ENCODE measurements around the gene HAPLN1.
"Not testable (repeated sequence)": the region's sequence is repeated elsewhere in the genome, so short reads cannot be mapped to it uniquely, and the experiment has no call there.

The HAPLN1 gene

DNA sequence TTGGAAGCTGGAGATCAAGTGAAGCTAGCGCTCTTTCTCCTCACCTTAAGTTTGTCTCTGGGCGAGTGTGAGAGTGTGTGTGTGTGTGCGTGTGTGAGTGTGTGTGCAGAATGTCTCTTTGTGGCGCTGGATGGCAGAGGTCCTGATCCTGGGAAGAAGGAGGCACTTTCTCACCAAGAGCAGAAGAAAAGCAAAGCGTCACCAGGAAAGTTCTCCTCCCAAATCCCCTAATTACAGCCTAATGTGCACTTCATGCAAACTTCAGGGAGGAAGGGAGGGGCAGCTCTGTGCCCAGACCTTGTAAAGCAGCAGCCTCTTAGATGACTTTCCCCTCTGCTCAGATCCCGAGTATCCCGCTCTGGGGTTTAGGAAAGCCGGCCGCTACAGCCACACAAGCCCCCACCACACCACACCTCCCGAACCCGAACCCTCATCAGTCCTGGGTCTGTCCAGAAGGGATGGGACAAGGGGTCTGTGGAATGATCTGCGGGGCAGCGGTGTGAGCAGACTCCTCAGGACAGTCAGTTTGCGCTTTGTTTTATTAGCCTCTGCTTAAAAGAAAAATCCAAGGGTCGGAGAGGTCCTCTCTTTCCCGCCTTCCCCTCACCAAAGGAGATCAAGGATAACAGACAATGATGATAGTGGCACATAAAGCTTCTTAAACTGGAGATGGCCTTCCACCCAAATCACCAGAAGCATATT is at the start of gene HAPLN1:
Gene HAPLN1 (minus strand): TSS at position 20 of the 702 bp plus-strand sequence. CDS start 47,332 bp downstream, outside the sequence.
- DNase-seq = no peak

DNA sequence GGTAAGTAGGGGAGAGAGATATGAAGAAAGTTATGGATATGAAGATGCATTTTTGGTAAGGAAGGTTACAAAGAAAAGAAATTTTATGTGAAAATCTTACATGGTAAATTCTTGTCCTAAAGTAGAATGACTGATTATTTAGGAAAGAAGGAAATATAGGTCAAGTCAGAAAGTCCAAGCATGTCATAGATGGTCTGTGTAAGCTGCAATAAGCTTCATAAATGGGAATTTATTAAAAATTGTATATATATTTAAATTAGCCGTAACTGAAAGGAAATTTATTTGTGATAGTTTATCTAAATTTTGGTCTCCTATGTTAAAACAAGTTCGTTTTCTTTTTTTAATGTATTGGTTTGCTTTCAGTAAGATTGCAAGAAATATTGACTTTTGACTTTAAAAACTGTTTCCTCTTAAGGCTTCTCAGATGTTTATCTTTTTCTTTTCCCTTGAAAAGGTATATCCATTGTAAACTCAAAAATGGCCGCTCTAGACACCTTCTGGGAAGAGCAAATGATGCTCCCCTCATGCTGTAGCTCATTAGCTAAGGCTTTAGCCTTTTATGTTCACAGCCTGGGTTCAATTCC is 46.8 kb upstream of the HAPLN1 start:
- no peak for DNase-seq

DNA sequence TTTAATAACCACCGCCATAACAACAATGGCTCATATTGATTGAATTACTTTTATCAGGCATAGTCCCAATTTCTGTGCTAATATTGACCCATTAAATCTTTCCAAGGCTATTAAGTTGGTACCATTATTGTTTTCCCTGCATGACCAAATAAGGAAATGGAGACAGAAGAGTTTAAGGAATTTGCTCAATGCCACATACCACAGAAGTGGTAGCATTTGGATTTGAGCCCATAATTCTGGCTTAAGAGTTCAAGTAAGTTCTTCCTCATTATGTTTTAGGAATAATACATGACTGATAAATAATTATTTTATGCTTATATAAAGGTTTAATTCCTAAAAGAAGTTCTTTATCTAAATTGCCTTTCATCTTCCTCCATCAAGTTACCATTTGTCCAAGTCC is 43.4 kb upstream of the HAPLN1 start:
- no peak for DNase-seq

DNA sequence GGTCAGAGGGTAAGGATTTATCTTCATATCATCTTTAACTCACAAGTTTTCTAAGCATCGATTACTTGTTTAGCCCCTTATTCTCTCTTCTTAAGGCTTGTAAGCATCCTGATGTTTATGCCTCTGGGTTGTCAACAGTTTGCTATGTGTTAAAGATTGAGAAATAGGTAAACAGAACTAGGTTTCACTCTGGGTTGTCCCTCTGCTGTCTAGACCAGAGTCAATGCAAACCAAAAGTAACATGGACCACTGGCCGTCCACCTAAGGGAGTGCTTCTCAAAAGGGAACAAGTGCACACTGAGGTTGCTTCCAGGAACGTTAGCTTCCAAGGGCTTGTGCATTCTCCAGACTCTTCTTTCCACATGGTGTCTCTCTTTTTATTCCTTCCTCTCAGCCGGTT is 39.9 kb upstream of the HAPLN1 start:
- no peak for DNase-seq

DNA sequence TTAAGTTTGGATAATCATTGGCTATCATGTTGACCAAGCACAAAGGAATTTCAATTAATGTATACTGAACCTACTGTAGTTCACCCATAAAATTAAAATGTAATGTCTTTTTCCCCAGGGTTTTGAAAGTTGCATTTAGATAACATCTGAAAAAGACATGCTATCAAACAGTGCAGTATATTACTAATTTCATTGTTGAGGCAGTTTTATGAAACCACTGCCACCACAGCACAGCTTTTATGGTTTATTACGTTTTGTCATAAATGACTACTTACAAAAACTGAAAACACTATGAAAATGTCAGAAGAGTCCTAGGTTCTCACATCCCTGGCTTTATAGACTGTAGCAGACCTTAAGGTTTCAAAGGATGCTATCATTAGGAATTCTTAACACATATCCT is 32.0 kb upstream of the HAPLN1 start:
- DNase-seq = no peak

DNA sequence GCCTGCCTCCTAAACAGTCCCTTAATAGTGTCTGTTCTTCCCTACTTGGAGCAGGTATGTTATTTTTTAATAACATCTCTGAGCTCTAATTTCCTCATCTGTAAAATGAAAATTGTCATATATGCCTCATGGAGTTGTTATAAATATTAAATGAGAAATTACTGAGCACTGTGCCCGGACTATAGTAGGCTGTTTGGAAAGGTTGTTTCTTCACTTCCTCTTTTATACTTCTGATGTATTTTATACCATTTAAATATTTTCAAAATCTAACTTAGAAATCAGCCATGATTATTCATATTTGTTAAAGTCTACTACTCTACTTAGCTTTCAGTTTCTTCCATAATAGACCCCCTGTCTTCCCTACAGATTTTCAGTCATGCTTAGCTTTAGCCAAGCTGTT is 30.5 kb upstream of the HAPLN1 start:
- DNase-seq = no peak

DNA sequence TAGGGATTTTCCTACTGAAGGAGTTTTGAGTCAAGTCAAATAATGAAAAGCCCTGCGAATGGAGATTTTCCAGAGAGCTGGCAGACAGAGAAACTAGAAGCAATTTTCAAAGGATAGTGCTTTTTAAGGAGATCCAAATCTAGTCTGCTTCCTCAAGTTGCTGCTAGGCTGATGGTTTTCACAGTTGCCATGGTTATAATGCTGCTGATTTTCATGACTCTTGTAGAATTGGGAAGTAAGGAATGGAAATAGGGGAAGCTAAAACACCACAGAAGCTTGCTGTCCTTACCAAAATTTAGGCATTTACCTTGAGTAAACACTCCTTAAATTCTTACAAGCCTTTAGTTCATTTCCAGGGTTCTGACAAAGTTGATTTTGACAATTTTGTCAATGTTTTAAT is 30.1 kb upstream of the HAPLN1 start:
- DNase-seq = no peak

DNA sequence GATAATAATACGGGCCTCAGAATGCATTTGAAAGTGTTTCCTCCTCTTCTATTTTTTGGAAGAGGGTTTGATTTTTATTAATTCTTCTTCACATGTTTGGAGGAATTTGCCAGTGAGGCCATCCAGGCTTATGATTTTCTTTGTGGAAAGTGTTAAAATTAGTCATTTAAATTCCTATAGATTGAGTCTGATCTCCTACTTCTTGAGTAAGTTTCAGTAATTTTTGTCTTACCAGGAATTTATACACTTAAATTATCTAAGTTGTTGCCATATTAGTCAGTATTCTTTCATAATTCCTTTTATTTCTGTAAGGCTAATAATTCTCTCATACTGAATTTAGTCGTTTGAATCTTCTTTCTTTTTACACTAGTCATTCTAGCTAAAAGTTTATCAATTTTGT is 25.2 kb upstream of the HAPLN1 start:
- DNase-seq = no peak

DNA sequence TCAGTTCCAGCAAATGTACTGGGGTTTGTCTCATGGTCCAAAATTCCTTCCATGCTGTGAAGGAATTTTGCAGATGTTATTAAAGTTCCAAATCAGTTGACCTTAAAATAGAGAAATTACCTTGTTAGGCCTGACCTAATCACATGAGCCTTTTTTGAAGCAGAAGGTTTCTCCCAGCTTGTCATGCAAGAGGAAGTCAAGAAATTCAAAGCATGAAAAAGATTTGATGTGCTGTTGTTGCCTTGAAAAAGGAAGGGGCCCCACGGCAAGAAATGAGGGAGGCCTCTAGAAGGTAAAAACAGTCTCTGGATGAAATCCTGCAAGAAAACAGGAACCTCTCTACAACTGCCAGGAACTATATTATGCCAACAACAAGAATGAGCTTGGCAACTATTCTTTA is 24.2 kb upstream of the HAPLN1 start:
- DNase-seq = no peak

DNA sequence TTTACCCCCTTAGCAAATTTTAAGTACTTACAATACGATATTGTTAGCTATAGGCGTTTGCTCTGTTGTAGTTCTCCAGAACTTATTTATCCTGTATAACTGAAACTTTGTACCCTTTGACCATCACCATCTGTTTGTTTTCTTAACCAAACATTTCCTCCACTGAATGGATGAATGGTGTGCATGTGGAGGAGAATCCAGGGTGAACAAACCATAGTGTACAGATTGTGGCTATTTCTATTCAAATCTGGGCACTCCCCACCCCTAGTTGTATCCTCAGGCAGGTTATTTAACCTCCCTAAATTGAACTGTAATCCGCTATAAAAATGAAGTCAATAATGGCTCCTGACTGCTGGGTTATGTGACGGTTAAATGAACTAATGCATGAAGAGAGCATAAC is 21.4 kb upstream of the HAPLN1 start:
- DNase-seq = no peak

DNA sequence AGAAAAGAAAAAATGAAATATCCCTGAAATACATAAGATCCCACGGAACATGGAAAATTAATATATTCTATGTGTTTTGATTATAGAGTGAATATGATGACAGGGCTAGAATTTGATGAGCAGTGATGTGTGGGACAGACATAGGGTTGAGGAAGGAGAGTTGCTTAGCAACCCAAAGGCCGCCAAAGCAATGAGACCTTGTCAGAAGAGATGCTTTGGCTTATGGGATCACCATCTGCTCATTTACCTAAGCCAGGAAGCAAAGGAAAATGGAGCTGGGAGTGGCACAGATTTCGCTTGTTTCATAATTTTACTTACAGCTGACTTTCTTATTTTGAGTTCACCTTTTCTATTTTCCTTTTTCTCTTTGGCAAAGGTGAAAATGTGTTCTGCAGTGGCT is 20.9 kb upstream of the HAPLN1 start:
- DNase-seq = no peak

DNA sequence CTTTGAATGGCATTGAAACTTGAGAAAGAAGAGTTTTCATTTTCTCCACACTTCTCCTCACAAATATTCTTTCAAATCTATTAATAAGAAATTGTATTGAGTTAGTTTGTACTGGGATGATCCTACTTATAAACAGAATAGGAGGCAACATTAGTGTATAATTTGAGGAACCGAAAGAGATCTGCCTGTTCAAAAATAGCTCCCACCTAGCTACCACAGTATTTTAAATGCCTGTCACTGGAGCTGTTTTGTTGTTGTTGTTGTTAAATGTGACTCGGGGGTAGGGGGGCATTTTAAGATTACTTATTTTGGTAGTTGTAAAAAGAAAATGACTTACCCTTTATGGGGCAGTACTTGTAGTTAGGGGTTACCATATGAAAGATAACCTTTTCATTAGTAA is 20.1 kb upstream of the HAPLN1 start:
- no peak for DNase-seq

DNA sequence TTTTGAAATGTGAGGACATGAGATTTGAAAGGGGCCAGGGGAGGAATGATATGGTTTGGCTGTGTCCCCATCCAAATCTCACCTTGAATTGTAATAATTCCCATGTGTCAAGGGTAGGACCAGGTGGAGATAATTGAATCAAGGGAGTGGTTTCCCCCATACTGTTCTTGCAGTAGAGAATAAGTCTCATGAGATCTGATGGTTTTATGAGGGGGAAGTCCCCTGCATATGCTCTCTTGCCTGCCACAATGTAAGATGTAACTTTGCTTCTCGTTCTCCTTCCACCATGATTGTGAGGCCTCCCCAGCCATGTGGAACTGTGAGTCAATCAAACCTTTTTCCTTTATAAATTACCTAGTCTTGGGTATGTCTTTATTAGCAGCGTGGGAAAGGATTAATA is 15.5 kb upstream of the HAPLN1 start:
- DNase-seq = not testable (repeated sequence)

DNA sequence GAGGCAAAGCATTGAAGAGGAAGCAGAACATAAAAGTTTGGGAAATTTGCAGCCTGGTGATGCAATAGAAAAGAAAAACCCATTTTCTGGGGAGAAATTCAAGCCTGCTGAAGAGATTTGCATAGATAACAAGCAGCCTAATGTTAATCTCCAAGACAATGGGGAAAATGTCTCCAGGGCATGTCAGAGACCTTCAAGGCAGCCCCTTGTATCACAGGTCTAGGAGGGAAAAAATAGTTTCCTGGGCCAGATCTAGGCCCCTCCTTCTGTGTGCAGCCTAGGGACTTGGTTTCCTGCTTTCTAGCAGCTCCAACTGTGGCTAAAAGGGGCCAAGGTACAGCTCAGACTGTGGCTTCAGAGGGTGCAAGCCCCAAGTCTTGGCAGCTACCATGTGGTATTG is 14.4 kb upstream of the HAPLN1 start:
- not testable (repeated sequence) for DNase-seq

DNA sequence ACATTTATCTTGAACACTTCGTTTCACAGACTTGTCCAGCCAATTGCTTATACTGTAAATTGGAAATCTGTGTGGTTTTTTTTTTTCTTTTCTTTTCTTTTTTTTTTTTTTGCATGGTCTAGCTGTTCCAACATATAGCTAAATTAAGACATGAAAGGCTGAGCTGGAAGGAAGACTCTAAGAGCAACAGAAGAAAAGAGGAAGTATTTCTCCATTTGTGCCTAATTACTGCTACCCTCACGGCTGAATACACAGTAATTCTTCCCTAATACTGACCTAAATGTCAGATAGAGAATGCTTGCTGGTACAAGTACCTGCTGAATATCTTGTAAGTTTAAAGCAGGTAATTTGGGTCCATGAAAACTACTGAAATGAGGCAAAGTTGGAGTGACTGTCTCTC is 11.0 kb upstream of the HAPLN1 start:
- no peak for DNase-seq

DNA sequence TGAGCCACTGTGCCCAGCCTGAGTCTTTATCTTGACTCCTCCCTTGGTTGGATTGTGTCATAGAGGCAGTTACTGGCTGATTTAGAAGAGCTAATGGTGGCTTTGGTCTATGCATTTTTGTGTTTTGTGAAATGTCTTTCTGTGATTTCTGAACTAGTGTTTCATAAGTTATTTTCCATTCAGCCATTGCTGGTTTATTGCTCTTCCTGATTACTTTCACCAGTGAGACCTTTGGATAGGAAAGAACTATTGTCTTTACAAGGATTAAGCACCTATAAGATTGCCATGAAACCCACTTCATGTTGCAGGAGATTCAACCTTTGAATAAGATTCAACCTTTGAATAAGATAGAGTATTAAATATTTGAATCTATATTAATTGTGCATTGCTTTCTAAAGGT is 8.7 kb upstream of the HAPLN1 start:
- no peak for DNase-seq

DNA sequence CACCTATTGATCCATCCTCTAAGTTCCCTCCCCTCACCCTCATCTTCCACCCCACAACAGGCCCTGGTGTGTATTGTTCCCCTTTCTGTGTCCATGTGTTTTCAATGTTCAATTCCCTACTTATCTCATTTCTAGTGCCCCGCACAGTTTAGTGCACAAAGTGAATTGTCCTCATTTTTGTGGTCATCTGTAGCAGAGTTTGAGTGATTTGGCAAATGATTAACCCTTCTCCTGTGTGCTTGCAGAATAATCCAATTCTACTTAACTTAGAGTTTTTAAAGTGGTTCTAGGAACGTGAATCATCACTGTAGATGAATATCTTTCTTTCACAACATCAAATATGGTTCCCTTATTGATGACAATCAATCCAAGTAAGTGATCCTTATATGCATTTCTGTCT is 6.3 kb upstream of the HAPLN1 start:
- DNase-seq = no peak

DNA sequence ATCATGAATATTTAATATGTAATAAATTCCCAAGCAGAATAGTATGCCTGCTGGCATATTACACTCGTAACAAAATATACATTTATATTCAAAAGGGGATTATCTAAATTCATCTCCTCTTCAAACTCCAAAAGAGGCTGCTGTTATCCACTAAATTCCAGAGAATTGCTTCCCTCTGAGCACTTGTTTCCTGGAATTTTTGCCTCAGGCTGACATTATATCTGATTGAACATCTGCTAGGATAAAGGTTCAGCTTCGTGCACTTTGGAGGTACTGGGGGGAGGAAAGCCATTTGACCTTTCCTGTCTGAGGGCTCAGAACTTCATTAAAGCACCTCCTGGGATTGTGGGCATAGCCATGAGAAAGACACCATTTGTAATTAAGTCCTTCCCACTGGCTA is 4.3 kb upstream of the HAPLN1 start:
- DNase-seq = no peak

DNA sequence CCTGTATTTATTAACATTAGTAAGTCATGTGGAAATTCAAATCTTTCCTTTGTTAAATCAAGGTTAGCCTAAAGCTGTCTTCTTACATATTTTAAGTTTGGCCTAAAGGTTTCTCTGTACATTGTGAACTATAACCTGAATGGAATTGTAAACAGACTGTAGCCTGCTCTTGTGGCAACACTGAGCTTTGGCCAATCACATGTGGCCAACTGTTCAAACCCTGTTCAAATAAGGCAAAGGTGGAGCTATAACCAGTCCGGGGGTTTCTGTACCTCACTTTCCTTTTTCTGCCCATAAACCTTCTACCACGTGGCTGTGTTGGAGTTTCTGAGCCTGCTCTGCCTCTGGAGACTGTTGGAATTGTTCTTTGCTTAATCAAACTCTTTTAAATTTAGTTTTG is 3.3 kb upstream of the HAPLN1 start:
- no peak for DNase-seq

DNA sequence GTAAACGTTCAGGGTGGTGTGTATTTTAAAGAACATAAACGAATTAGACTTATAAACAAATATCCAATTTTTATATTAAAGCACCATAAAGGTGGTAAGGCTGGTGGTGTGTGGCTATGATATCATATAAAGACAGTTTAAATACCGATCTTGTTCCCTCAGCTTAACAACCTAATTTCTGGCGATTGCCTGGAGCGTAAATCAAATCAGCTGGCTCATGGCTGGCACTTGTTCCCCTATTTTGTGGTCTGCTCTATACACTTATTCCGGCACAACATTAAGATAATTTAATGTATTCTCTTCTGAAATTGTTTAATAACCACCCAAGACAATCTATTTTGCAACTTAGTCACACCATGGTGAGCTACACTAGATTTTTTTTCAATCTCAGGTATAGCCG is 2.4 kb upstream of the HAPLN1 start:
- no peak for DNase-seq

DNA sequence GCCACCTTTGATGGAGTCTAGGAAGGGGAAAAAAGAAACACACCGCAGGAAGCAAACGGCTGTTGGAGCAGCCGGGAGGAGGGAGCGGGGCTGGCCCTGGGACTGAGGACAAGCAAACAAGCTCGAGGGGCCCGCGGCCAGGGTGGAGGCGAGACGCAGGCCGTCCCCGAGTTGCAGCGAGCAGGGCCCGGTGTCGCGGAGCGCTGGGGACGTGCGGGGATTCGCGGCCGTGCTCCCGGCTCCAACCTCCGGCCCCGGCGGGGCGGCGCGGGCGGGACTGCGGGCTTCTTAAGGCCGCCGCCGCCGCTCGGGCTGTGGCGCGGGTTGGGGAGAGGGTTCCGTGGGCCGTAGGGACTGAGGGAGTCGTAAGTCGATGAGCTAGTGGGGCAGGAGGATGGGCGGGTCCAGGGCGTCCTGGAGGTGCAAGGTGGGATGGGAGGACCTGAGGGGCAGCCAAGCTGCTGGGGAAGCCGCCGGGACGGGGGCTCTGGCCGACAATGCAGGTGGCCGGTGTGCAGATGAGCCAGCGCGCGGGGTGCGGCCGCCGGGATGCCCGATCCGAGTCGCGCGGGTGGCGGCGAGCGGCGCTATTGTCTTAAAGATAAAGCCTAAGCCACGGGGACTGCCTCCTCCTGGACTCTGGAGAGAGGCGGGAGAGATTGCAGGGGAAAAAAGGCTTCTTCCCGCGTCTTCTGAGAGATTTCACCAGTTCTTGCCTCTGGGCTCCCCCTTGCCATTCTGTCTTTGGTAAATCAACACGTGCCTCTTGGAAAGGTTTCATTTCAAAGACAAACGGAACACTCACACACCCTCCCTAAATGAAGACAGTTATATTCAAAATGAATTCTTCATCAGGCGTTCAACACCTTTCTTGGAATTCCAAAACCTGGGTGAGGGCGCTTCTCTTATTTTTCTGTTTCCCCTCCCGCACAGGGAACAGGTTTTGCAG is 1.6 kb upstream of the HAPLN1 start:
- no peak for DNase-seq

DNA sequence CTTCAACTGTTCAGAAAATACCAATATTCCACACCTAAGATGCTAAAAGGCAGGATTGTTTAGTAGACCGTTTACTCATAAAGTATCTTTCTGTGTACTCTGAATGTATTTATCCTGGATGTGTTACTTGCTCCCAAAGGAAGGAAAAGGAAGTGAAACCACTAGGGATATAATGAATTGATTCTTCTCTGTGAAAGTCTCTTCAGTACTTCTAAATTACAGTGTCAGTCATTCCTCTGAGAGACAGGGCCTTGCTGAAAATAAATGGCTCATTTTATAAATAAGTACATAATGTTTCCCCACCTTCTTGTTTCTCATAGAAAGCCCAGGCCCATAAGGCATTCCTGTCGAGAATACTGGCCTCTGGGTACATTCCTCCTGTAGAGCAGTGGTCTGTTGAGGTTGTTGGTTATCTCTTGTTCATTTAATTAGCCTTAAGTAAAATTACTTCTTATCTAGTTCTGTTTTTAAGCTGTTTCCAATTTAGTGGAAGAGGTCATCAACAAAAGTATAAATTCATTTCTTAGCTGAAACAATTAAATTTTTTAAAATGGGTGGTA is 1.6 kb downstream of the HAPLN1 start:
- DNase-seq = no peak

DNA sequence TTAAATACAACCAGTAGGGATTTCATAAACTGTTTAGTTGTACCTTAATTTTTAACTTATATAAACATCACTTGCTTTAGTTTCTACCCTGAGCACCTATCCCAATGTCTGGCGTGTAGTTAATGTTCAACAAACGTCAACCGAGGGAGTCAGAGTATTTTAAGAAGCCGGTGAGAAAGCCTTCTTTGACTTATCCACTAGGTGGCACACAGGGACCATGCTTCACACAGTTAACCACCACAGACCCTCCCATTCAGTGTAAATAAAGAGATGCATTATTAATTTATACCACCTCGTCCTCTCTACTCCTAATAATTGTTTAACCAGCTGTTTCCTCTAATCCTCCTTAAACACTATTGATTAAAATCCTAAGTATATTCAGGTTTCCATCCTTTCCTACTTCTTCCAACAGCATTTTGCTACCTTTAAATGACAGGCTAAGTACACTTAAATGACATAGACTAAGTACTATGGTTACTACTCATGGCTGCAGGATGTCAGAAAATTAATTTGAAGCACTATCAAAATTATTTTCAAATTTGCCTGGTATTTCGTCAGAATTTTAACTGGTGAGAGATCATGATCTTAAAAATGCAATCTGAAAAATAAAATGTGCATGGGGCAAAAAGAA is 2.3 kb downstream of the HAPLN1 start:
- no peak for DNase-seq
